GM06990 (cell line): ENCODE results near the gene HOXA6.

Experiments used
- DNase-seq: peaks from one replicate; pipeline ENCODE4 v3.0.0-alpha.2; 2011; ENCODE audit not compliant: insufficient read length; ENCODE audit errors: extremely low read depth
- H3K27me3 ChIP-seq: replicated peaks from 2 replicates; pipeline ENCODE4 v1.6.0; 2011; ENCODE audit warnings: low read length; ENCODE audit not compliant: control insufficient read depth, insufficient read depth
- H3K36me3 ChIP-seq: 2 replicates; pipeline ENCODE4 v1.5.1; 2011; ENCODE audit warnings: low read length; ENCODE audit not compliant: control insufficient read depth, insufficient read depth
- H3K4me3 ChIP-seq: replicated peaks from 2 replicates; pipeline ENCODE4 v1.5.1; 2011; ENCODE audit warnings: low read depth, mild to moderate bottlenecking, control low read depth, low read length
- TF ChIP-seq, protein P1 (sequence below): IDR thresholded peaks from 2 replicates; pipeline ENCODE4 v1.5.1; 2011; ENCODE audit warnings: low read length, control low read depth, mild to moderate bottlenecking, inconsistent platforms; ENCODE audit not compliant: insufficient read depth, poor library complexity, severe bottlenecking

Gene HOXA6

DNA sequence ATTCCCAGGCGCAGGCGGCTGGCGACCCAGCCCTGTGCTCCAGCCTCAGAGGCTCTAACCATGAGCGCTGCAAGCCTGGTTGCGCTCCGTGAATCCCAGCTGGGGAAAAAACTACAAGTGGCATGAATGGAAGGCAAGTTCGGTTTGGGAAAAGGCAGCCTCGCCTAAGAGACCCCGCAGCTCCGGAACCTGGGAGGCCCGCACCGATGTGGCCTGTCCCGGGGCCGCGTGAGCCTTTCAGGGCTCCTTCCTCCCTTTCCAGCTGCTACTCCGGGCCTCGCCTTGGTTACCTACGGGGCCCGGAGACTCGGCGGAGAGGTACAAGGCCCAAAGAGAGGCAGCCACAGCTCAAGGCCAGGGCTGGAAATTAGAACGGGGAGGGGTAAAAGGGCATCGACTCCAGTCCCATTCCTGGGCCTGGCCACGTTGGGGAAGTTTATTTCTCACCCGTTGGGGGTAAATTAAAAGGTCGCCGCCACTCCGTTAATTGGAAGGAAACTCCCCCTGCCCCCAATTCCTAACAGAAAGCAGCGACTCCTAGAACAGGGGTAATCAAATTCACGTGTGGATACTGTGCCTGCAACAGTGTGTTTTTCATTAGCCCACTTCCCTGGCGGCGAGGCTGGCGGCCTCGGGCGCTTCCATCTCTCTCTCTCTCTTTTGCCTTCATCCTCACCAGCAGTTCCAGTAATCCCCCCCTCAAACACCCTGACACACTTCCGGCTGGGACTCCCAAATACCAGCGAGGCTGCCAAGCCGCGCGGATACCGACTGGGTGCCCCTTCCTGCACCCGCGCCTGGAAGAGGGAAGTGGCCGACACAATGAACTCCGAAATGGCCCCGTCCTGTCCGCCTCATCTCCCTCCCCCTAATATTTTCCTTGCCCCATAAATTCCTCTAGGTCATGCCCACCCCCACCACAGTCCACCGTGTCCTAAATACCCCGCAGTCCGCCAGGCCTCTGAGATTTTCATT, 19.2 kb upstream of the HOXA6 start:
- no peak overlapping the region for H3K4me3 ChIP-seq
- no peaks in the 10 kb centered on the region for H3K36me3 ChIP-seq
- peaks cover 5% of the 10 kb centered on the region for H3K27me3 ChIP-seq
- no peak for DNase-seq
- TF ChIP-seq, protein P1, sequence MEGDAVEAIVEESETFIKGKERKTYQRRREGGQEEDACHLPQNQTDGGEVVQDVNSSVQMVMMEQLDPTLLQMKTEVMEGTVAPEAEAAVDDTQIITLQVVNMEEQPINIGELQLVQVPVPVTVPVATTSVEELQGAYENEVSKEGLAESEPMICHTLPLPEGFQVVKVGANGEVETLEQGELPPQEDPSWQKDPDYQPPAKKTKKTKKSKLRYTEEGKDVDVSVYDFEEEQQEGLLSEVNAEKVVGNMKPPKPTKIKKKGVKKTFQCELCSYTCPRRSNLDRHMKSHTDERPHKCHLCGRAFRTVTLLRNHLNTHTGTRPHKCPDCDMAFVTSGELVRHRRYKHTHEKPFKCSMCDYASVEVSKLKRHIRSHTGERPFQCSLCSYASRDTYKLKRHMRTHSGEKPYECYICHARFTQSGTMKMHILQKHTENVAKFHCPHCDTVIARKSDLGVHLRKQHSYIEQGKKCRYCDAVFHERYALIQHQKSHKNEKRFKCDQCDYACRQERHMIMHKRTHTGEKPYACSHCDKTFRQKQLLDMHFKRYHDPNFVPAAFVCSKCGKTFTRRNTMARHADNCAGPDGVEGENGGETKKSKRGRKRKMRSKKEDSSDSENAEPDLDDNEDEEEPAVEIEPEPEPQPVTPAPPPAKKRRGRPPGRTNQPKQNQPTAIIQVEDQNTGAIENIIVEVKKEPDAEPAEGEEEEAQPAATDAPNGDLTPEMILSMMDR: no peak

DNA sequence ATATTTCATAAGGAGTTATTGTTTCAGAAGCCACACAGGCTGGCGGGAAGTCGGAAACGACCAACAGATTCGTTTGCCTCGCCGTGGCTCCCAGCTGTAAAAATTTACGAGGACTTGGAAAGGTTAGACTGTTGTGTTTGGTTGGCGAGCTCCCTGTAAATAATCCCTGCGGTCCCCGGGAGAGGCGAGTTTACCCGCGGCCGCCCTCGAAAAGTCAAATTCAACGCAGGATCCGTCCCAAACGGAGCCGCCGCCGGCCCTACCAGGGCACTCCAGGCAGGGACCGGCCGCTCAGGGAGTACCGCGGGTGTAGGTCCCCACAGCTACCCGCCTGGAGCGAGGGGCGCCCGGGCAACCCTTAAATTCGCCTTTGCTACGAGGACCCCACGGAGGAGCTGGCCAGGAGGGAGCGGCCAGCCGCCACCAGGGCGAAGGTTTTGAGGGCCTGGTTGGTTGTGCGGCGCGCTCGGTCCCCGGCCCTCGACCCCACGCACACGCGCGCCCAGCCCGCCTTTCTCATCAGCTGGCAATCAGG, 18.5 kb upstream of the HOXA6 start:
- TF ChIP-seq, protein P1: no peak
- Histone ChIP-seq H3K36me3 (no peaks in the 10 kb centered on the region), H3K27me3 (peaks cover 2% of the 10 kb centered on the region), H3K4me3 (no peak overlapping the region)
- no peak for DNase-seq

DNA sequence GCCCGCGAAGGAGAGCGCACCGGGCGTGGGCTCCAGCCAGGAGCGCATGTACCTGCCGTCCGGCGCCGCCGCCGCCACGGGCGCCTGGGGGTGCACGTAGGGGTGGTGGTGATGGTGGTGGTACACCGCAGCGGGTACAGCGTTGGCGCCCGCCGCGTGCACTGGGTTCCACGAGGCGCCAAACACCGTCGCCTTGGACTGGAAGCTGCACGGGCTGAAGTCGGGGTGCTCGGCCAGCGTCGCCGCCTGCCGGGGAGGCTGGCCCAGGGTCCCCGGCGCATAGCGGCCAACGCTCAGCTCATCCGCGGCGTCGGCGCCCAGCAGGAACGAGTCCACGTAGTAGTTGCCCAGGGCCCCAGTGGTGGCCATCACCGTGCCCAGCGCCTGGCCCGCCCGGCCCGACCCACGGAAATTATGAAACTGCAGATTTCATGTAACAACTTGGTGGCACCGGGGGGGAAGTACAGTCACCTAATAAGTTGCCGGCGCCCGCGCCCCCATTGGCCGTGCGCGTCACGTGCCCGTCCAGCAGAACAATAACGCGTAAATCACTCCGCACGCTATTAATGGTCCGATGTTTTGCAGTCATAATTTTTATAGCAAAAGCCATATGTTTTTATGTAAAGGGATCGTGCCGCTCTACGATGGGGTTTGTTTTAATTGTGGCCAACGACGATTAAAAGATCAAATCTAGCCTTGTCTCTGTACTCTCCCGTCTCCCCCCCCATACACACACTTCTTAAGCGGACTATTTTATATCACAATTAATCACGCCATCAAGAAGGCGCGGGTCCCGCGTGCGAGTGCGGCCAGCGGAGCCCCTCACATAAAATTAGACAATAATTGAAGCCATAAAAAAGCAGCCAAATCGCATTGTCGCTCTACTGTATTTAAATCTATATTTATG, 17.8 kb upstream of the HOXA6 start, which contains the start of gene HOXA9:
TSS of gene HOXA9 (minus strand) at position 449 of the 907 bp plus-strand sequence. CDS start at position 369, 80 bp downstream.
- Histone ChIP-seq H3K36me3 (no peaks in the 10 kb centered on the region), H3K4me3 (no peak within 1 kb of the TSS), H3K27me3 (peaks cover 2% of the 10 kb centered on the region)
- DNase-seq: no peak
- TF ChIP-seq, protein P1: no peak

DNA sequence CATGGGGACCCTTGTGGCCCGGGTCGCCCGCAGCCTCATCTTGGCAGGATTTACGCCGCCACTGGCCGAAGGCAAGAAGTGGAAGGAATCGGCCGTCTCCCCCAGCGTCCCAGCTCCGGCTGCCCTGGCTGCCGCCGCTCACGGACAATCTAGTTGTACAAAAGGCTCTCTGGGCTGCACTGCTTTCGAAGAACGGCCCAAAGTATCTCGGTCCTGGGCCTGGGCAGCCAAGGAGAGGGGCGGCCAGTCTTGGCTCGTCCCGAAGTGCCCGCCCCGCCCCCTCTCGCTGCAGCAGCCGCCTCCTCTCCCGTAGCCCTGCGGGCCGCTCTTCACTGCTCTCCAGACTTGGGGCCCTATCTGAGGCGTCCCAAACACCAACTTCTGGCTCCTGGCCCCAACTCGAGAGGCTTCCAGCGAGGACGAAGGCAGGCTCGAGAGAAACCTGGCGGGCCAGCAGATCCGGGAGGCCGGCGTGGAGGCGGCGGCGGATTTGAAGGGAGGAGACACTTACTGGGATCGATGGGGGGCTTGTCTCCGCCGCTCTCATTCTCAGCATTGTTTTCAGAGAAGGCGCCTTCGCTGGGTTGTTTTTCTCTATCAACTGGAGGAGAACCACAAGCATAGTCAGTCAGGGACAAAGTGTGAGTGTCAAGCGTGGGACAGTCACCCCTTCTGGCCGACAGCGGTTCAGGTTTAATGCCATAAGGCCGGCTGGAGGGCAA, 17.0 kb upstream of the HOXA6 start:
- DNase-seq: no peak
- TF ChIP-seq, protein P1: no peak
- no peak overlapping the region for H3K4me3 ChIP-seq
- H3K27me3 ChIP-seq: peaks cover 2% of the 10 kb centered on the region
- H3K36me3 ChIP-seq: no peaks in the 10 kb centered on the region

DNA sequence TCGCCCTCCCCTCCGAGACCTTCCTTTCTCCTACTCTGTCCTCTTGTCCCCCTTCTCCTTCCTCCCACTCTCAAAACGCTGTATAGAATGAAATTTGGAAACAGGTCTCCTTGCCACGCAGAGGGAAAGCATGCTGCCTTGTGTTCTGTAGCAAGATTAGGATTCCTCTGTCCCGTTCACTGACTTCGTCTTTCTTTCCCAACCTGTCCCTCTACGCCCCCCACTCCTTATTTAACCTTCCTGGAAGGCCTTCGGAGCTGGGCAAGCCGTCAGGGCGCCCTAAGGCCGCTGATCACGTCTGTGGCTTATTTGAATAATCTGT, 16.4 kb upstream of the HOXA6 start:
- Histone ChIP-seq H3K27me3 (peaks cover 3% of the 10 kb centered on the region), H3K4me3 (no peak overlapping the region), H3K36me3 (no peaks in the 10 kb centered on the region)
- TF ChIP-seq, protein P1: no peak
- no peak for DNase-seq
